ENCODE results near the gene ALDH3B1.

GRCh38 chr11:68028802-68029545, 18.8 kb downstream of the ALDH3B1 start:
- TF ChIP-seq CTCF (IDR thresholded peaks at IDR 0.05; ENCODE audit: poor library complexity), result no peak
- no peak for TF ChIP-seq EZH2 (IDR thresholded peaks at IDR 0.05; ENCODE audit: borderline replicate concordance)
- TF ChIP-seq EZH2phosphoT487 (IDR thresholded peaks at IDR 0.05; ENCODE audit: low read depth, severe bottlenecking, unreplicated experiment), result no peak

Measured in hepatocyte (in vitro differentiated cells).